HTERT RPE-1 (cell line): ENCODE results near the gene ASCC2.
"Not testable (repeated sequence)": the region's sequence is repeated elsewhere in the genome, so short reads cannot be mapped to it uniquely, and the experiment has no call there.

Source experiments
- in situ Hi-C: fragments of 300-500 bp; cut with MboI; formaldehyde crosslinking; loops from 4 replicates; pipeline ENCODE4 v1.14.3; 2020; ENCODE audit warnings: low sequenced_read_pairs

Gene ASCC2

GRCh38 chr22:29859030-29859429 lies 21.0 kb upstream of the ASCC2 start:
- in situ Hi-C loops: not testable (repeated sequence)

- in situ Hi-C loops: no loop called here
These were observed 18.4 kb upstream of the ASCC2 start for GRCh38 chr22:29856496-29856895.

GRCh38 chr22:29855611-29856181 lies 17.6 kb upstream of the ASCC2 start:
- in situ Hi-C loops: no loop called here

- in situ Hi-C loops: no loop called here
These were observed 16.4 kb upstream of the ASCC2 start for GRCh38 chr22:29854432-29854831.

- in situ Hi-C loops: no loop called here
These were observed 10.0 kb upstream of the ASCC2 start for GRCh38 chr22:29848111-29848510.

- in situ Hi-C loops: no loop called here
These were observed 8.2 kb upstream of the ASCC2 start for GRCh38 chr22:29846290-29846689.

- in situ Hi-C loops: no loop called here
These were observed 4.7 kb upstream of the ASCC2 start for GRCh38 chr22:29842740-29843139.

- in situ Hi-C loops: no loop called here
These were observed 4.1 kb upstream of the ASCC2 start for GRCh38 chr22:29842172-29842571.

GRCh38 chr22:29840498-29840897 lies 2.4 kb upstream of the ASCC2 start:
- in situ Hi-C loops: no loop called here

GRCh38 chr22:29839039-29839438 lies 965 bp upstream of the ASCC2 start:
- in situ Hi-C loops: no loop called here

GRCh38 chr22:29838599-29838956 lies 504 bp upstream of the ASCC2 start:
- in situ Hi-C loops: no loop called here

- in situ Hi-C loops: not testable (repeated sequence)
These were observed 1.2 kb downstream of the ASCC2 start for GRCh38 chr22:29836791-29837370.

GRCh38 chr22:29834046-29834445 lies 4.0 kb downstream of the ASCC2 start:
- in situ Hi-C loops: no loop called here

- in situ Hi-C loops: no loop called here
These were observed 4.6 kb downstream of the ASCC2 start for GRCh38 chr22:29833392-29833965.

- in situ Hi-C loops: no loop called here
These were observed 6.1 kb downstream of the ASCC2 start for GRCh38 chr22:29831958-29832357.

GRCh38 chr22:29831186-29831921 lies 6.7 kb downstream of the ASCC2 start:
- in situ Hi-C loops: no loop called here

- in situ Hi-C loops: no loop called here
These were observed 7.5 kb downstream of the ASCC2 start for GRCh38 chr22:29830585-29830984.

GRCh38 chr22:29827726-29828125 lies 10.3 kb downstream of the ASCC2 start:
- in situ Hi-C loops: not testable (repeated sequence)

- in situ Hi-C loops: no loop called here
These were observed 11.0 kb downstream of the ASCC2 start for GRCh38 chr22:29827091-29827490.

- in situ Hi-C loops: no loop called here
These were observed 12.5 kb downstream of the ASCC2 start for GRCh38 chr22:29825578-29825977.

GRCh38 chr22:29824677-29825076 lies 13.4 kb downstream of the ASCC2 start:
- in situ Hi-C loops: no loop called here
